ENCODE measurements around the gene BCAS4. TPM values are rescaled to one million over a fixed set of nuclear protein-coding genes. Genes with fewer than 3 reads are reported as not detected.

The BCAS4 gene
- total and polyA plus RNA-seq, 2 experiments from 2014 or later, result 22.2 to 24.8 TPM

DNA sequence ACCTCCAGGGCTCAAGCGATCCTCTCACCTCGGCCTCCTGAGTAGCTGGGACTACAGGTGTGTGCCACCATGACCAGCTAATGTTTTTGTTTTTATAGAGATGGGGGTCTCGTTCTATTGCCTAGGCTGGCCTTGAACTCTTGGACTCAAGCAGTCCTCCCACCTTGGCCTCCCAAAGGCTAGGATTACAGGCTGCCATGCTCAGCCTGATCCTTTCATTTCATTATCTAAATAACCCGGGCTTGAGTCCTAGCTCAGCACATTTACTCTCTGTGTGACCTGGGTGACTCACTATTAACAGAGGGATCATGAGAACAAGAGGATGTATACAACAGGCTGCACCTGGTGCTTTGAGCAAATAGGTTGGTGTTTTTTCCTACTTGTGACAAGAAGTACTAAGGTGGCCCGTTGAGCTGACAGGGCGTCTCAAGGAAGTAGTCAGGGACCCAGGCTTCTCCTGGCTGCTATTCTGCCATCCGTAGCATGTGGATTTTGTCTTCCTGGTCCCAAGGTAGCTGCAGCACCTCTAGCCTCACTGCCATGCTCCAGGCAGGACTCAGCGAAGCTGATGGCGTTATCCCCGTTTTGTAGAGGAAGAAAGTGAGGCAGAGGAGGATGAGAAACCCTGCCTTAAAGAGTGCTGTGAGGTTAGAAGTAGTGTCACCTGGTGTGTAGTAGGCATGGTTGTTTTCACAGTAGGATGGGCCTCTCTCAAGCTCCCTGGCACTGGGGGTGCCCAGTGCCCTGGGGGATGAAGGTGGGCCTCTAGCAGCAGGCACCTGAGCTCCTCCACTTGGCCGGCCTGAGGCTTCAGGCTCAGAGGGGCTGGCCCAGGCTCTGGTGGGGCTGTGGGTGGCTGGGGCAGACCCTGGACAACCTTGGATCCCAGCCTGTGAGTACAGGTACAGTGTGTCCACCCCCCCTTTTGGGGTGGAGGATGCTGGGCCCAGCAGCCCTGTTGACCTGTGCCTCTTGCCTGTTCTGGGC, 73.9 kb downstream of the BCAS4 start (continued):
- no peak for TF ChIP-seq CTCF (conservative IDR thresholded peaks at IDR 0.05; ENCODE audit: low read depth in 2 of 2)
- TF ChIP-seq, protein P1, sequence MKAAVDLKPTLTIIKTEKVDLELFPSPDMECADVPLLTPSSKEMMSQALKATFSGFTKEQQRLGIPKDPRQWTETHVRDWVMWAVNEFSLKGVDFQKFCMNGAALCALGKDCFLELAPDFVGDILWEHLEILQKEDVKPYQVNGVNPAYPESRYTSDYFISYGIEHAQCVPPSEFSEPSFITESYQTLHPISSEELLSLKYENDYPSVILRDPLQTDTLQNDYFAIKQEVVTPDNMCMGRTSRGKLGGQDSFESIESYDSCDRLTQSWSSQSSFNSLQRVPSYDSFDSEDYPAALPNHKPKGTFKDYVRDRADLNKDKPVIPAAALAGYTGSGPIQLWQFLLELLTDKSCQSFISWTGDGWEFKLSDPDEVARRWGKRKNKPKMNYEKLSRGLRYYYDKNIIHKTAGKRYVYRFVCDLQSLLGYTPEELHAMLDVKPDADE (IDR thresholded peaks at IDR 0.05), result no peak
- no peak for TF ChIP-seq ZNF114 (CRISPR knock-in tag; IDR thresholded peaks at IDR 0.05)
- no peak for TF ChIP-seq ZNF331 (CRISPR knock-in tag; IDR thresholded peaks at IDR 0.05; ENCODE audit: low read depth)
- TF ChIP-seq EZH2 (IDR thresholded peaks at IDR 0.05; ENCODE audit: low read depth, unreplicated experiment), result no peak
- no peak for TF ChIP-seq STAT1 (IDR thresholded peaks at IDR 0.05; ENCODE audit: unreplicated experiment)

GRCh38 chr20:50870561-50871161, 75.8 kb downstream of the BCAS4 start:
- H3K4me3 ChIP-seq, result peak overlapping the region; percentile 53
- H3K27ac ChIP-seq (ENCODE audit: low read depth), result peak overlapping the region; percentile 97
- H3K27ac Mint-ChIP-seq, result peak overlapping the region; percentile 98
- H3K4me1 Mint-ChIP-seq, result peaks cover 43% of the 10 kb centered on the region
- no peaks in the 10 kb centered on the region for H3K27me3 ChIP-seq (ENCODE audit: insufficient read depth)
- H4K20me1 ChIP-seq (replicated peaks; ENCODE audit: insufficient read depth), result no peaks in the 10 kb centered on the region
- ATAC-seq (peak; percentile 97), DNase-seq (ENCODE audit: low spot score) (peak; percentile 98)
- peak overlapping the region; percentile 81; the same call in 1 of the 2 replicates for H2AFZ ChIP-seq
- H3K27me3 Mint-ChIP-seq (ENCODE audit: insufficient read depth, low read depth, poor library complexity), result peaks cover 31% of the 10 kb centered on the region
- peaks cover 6% of the 10 kb centered on the region; the same call in 1 of the 3 replicates for H3K36me3 Mint-ChIP-seq (ENCODE audit: low read depth)
- H3K79me2 ChIP-seq (replicated peaks; ENCODE audit: insufficient read depth), result no peaks in the 10 kb centered on the region; the same call in 1 of the 2 replicates
- H3K4me3 Mint-ChIP-seq, result peak overlapping the region; percentile 75
- H3K9me2 ChIP-seq (ENCODE audit: insufficient read depth), result no peaks in the 10 kb centered on the region
- H3K4me1 ChIP-seq (ENCODE audit: insufficient read depth), result peaks cover 18% of the 10 kb centered on the region
- peaks cover 7% of the 10 kb centered on the region; the same call in 1 of the 2 replicates for H3F3A ChIP-seq (replicated peaks; ENCODE audit: low read depth)
- H3K36me3 ChIP-seq (ENCODE audit: insufficient read depth), result no peaks in the 10 kb centered on the region
- TF ChIP-seq CREB1 (CRISPR knock-in tag; IDR thresholded peaks at IDR 0.05; ENCODE audit: low read depth), result 0 out of 2 replicates have a peak, but pooled peaks have one; percentile 17
- no peak for TF ChIP-seq STAT1 (IDR thresholded peaks at IDR 0.05; ENCODE audit: unreplicated experiment)
- TF ChIP-seq POLR2AphosphoS5 (IDR thresholded peaks at IDR 0.05; ENCODE audit: low read depth), result peak; percentile 74
- peak; percentile 53; the same call in 1 of the 2 replicates for TF ChIP-seq ZNF462 (CRISPR knock-in tag; IDR thresholded peaks at IDR 0.05)
- peak overlapping the region; percentile 82 for H3K4me2 ChIP-seq
- no peaks in the 10 kb centered on the region for H3K9me3 Mint-ChIP-seq

Data from GM23338 (cell line).